ENCODE measurements around the gene B3GALT6.

The B3GALT6 gene

DNA sequence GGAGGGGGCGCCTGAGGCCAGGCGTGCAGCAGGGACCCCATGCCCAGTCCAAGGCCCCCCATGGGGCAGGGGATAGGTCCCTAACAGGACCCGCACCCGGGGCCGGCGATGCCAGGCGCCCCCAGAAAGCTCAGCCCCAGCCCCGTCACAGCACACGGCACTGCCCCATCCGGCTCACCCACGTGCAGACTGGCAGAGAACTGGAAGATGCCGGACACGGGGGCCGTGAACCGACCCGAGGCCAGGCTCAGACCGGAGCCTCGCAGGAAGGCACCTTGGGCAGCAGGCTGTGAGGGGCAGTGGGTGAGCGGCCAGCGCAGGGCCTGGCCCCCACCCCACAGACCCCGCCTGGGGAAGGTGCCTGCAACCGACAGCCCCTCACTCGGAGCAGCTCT lies 11.2 kb downstream of the B3GALT6 start:
- no peaks in the 10 kb centered on the region for H3K4me1 ChIP-seq (ENCODE audit: low read length)
- no peaks in the 10 kb centered on the region for H3K9me3 ChIP-seq (replicated peaks; ENCODE audit: insufficient read depth, low read length)
- H3F3A ChIP-seq (ENCODE audit: insufficient read depth, low read length), result no peaks in the 10 kb centered on the region
- H2AFZ ChIP-seq (ENCODE audit: low read length), result no peak overlapping the region
- H3K27me3 ChIP-seq (replicated peaks; ENCODE audit: insufficient read depth, low read length), result peaks cover 63% of the 10 kb centered on the region
- no peaks in the 10 kb centered on the region for H3K36me3 ChIP-seq (replicated peaks; ENCODE audit: insufficient read depth, low read length)
- no peaks in the 10 kb centered on the region for H4K20me1 ChIP-seq (ENCODE audit: insufficient read depth, low read length)
- no peaks in the 10 kb centered on the region for H3K79me2 ChIP-seq (ENCODE audit: low read length)
- no peak for DNase-seq
- H3K9me2 ChIP-seq (replicated peaks; ENCODE audit: insufficient read depth, low read length), result no peaks in the 10 kb centered on the region
- TF ChIP-seq EZH2 (optimal IDR thresholded peaks at IDR 0.05; ENCODE audit: low read depth, low read length) (no peak), EZH2phosphoT487 (IDR thresholded peaks at IDR 0.05; ENCODE audit: low read length) (no peak), CTCF (IDR thresholded peaks at IDR 0.05; ENCODE audit: low read length) (no peak)
- H3K27ac ChIP-seq (ENCODE audit: low read length), result no peak overlapping the region
- H3K4me3 ChIP-seq (ENCODE audit: low read length), result no peak overlapping the region
- no peak overlapping the region for H3K9ac ChIP-seq (ENCODE audit: low read length)
- H3K4me2 ChIP-seq (ENCODE audit: low read depth, low read length), result no peak overlapping the region

GRCh38 chr1:1243807-1244191 lies 11.8 kb downstream of the B3GALT6 start:
- TF ChIP-seq EZH2 (optimal IDR thresholded peaks at IDR 0.05; ENCODE audit: low read depth, low read length), result no peak
- no peak for TF ChIP-seq CTCF (IDR thresholded peaks at IDR 0.05; ENCODE audit: low read length)
- no peak for TF ChIP-seq EZH2phosphoT487 (IDR thresholded peaks at IDR 0.05; ENCODE audit: low read length)
- DNase-seq, result no peak
- H3K4me2 ChIP-seq (ENCODE audit: low read depth, low read length), result no peak overlapping the region
- no peak overlapping the region for H2AFZ ChIP-seq (ENCODE audit: low read length)
- H3F3A ChIP-seq (ENCODE audit: insufficient read depth, low read length), result no peaks in the 10 kb centered on the region
- no peak overlapping the region for H3K9ac ChIP-seq (ENCODE audit: low read length)
- H3K9me3 ChIP-seq (replicated peaks; ENCODE audit: insufficient read depth, low read length), result no peaks in the 10 kb centered on the region
- no peaks in the 10 kb centered on the region for H3K36me3 ChIP-seq (replicated peaks; ENCODE audit: insufficient read depth, low read length)
- H3K27me3 ChIP-seq (replicated peaks; ENCODE audit: insufficient read depth, low read length), result peaks cover 57% of the 10 kb centered on the region
- no peak overlapping the region for H3K27ac ChIP-seq (ENCODE audit: low read length)
- no peaks in the 10 kb centered on the region for H3K4me1 ChIP-seq (ENCODE audit: low read length)
- no peaks in the 10 kb centered on the region for H3K9me2 ChIP-seq (replicated peaks; ENCODE audit: insufficient read depth, low read length)
- no peaks in the 10 kb centered on the region for H3K79me2 ChIP-seq (ENCODE audit: low read length)
- H3K4me3 ChIP-seq (ENCODE audit: low read length), result no peak overlapping the region
- no peaks in the 10 kb centered on the region for H4K20me1 ChIP-seq (ENCODE audit: insufficient read depth, low read length)

DNA sequence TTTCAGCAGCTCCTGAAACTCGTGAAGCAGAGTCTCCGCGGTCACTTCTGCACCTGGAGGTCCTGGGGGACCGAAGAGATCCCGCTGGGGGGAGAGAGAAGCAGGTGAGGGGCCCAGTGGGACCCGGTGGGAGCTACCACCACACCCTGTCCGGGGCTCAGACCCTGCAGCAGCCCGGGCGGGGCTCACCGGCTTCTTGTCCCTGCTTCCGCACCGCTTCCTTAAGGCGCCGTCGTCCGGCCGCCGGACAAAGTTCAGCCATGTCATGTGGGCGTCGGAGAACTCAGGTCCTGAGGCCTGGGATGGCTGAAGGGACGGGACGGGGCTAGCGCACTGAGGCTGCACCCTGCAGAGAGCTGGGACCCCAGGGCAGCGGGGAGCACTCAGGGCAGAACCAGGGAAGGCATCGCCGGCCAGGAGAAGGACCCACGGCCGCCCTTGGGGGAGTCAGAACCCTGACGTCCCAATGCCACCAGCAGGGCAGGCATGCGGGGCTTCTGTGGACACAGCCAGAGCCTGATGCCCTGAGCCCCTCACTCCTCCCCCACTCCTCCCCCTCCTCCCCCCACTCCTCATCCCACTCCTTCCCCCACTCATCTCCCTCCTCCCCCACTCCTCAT lies 12.3 kb downstream of the B3GALT6 start:
- H3F3A ChIP-seq (ENCODE audit: insufficient read depth, low read length), result no peaks in the 10 kb centered on the region
- H3K27ac ChIP-seq (ENCODE audit: low read length), result no peak overlapping the region
- no peaks in the 10 kb centered on the region for H3K79me2 ChIP-seq (ENCODE audit: low read length)
- peaks cover 52% of the 10 kb centered on the region for H3K27me3 ChIP-seq (replicated peaks; ENCODE audit: insufficient read depth, low read length)
- H3K9me2 ChIP-seq (replicated peaks; ENCODE audit: insufficient read depth, low read length), result no peaks in the 10 kb centered on the region
- no peak overlapping the region for H3K4me3 ChIP-seq (ENCODE audit: low read length)
- no peaks in the 10 kb centered on the region for H3K36me3 ChIP-seq (replicated peaks; ENCODE audit: insufficient read depth, low read length)
- no peak overlapping the region for H3K4me2 ChIP-seq (ENCODE audit: low read depth, low read length)
- no peaks in the 10 kb centered on the region for H3K4me1 ChIP-seq (ENCODE audit: low read length)
- H4K20me1 ChIP-seq (ENCODE audit: insufficient read depth, low read length), result no peaks in the 10 kb centered on the region
- no peak overlapping the region for H2AFZ ChIP-seq (ENCODE audit: low read length)
- no peak for TF ChIP-seq EZH2phosphoT487 (IDR thresholded peaks at IDR 0.05; ENCODE audit: low read length)
- TF ChIP-seq CTCF (IDR thresholded peaks at IDR 0.05; ENCODE audit: low read length), result no peak
- no peak for TF ChIP-seq EZH2 (optimal IDR thresholded peaks at IDR 0.05; ENCODE audit: low read depth, low read length)
- no peaks in the 10 kb centered on the region for H3K9me3 ChIP-seq (replicated peaks; ENCODE audit: insufficient read depth, low read length)
- H3K9ac ChIP-seq (ENCODE audit: low read length), result no peak overlapping the region
- no peak for DNase-seq
